Right renal pelvis (tissue), 4 donors: Measurements from ENCODE around the gene ST6GAL1. TPM values are rescaled to one million over a fixed set of nuclear protein-coding genes. Genes with fewer than 3 reads are reported as not detected.
"Not testable (repeated sequence)": the region's sequence is repeated elsewhere in the genome, so short reads cannot be mapped to it uniquely, and the experiment has no call there.

Source experiments
- DNase-seq, 4 donors: peaks; one replicate each; pipeline ENCODE4 v3.0.0-alpha.2; 2013; ENCODE audit warnings: low read depth in 4 of 4, low spot score in 3 of 4, missing footprints in 1 of 4
- polyA plus RNA-seq, 4 donors: library from polyadenylated mRNA; unstranded; fragments of 120-200 nt; gene quantifications; one replicate each; pipeline ENCODE4 v1.2.1, GENCODE V29; 2013; ENCODE audit not compliant: insufficient read length in 4 of 4

ST6GAL1 gene
- polyA plus RNA-seq, 4 donors = 74.5 to 97.1 (median 81.8) TPM

DNA sequence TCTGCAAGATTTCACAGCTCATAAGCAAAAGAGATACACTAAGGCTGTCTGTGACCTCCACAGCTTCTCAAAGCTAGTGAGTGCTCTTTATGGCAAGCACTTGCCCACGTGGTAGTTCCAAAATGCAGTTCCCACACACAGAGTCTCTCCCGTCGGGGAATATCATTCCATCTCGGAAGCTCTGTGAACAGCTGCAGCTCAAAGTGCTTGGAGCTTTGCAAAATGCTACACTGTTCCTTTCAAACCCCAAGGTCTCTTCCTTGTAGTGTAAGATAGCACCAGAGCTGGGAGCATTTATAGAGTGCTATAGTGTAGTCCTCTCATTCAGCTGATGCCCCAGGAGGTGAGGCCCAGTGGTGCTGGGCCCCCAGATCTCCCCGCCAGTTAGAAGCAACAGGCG, 36.1 kb downstream of the ST6GAL1 start:
- no peak for DNase-seq

DNA sequence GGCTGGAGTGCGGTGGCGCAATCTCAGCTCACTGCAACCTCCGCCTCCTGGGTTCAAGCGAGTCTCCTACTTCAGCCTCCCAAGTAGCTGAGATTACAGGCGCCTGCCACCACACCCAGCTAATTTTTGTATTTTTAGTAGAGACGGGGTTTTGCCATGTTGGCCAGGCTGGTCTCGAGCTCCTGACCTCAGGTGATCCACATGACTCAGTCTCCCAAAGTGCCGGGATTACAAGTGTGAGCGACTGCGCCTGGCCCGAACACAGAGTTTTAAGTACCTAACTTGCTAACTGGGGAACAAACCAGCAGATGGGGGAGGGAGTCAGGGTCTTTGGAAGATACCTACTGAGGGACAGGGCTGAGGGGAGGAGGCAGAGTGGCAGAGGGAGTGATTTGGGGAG, 36.9 kb downstream of the ST6GAL1 start:
- not testable (repeated sequence) for DNase-seq

DNA sequence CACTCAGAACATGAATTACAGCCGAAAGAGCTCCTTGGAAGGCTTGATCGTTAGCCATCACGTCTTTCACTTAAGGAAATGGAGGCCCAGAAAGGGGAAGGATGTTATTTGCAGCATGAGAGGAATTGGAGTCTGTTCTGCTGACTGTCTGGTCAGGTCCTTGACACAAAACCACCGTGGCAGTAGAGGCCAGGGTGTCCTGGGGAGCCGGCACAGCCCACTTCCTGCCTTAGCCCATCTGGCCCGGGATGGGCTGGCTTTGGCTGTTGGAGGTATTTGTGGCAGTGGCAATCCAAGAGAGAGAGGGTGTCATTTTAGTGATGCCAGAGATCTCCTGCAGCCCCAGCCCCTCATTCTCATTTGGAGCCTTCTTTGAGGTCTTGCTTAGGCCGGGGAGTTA, 37.4 kb downstream of the ST6GAL1 start:
- DNase-seq = no peak

DNA sequence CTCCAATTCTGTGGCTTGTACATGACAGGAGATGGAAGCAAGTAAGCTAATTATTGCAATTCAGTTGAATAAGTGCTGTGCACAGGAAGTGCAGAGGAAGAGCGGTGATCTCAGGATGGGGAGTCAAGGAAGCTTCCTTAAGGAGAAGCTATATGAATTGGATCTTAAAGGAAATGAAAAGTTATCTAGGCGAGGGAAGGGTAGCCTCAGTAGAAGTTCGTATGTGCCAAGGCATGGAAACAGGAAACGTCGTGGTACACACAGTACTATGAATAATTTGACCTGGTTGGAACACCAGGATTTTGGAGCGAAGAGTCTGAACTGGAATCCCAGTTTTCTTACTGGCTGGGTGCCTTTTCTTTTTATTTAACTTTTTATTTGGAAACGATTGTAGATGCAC, 39.3 kb downstream of the ST6GAL1 start:
- DNase-seq = no peak

DNA sequence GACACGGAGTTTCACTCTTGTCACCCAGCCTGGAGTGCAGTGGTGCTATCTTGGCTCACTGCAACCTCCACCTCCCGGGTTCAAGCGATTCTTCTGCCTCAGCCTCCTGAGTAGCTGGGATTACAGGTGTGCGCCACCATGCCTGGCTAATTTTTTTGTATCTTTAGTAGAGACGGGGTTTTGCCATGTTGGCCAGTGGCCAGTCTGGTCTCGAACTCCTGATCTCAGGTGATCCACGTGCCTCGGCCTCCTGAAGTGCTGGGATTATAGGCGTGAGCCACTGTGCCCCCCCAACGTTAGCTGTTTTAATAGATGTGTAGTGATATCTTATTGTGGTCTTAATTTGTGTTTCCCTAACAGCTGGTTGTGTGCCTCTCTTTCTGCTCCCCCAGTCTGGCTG, 40.8 kb downstream of the ST6GAL1 start:
- not testable (repeated sequence) for DNase-seq

DNA sequence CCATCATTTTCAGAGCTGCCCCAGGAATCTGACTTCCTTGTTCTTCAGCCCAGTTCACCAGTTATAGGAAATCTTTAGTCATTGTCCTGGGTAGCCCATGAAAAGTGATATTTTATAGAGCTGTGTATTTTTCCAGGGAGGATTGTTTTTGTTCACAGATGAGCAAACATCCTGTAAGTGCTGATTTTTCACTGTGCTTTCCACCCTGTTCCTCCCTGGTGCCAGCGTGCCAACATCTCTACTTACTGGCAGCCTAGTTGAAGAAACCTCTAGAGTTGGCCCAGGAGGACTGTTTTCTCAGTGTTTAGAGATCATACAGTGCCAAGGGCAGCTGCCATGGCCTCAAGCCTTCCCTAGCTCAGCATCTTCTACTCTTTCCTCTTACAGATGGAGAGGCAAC, 41.3 kb downstream of the ST6GAL1 start:
- DNase-seq = no peak

DNA sequence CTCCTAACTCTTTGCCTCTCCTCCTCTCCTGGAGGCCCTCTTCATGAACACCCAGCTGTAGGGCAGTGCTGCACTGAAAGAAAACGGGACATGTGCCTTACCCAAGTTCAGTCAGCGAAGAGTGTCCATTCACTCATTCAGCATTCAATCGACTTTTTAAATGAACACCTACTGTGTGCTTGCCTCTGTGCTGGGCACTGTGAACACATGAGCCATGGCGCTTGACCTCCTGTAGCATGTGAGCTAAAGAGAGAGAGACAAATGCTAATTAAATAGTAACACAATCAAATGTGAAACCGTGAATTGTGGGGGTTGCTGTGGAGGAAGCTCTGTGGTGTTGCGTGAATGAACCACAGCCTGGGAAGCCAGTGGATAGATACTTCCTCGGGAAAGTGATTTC, 43.4 kb downstream of the ST6GAL1 start:
- DNase-seq = no peak

DNA sequence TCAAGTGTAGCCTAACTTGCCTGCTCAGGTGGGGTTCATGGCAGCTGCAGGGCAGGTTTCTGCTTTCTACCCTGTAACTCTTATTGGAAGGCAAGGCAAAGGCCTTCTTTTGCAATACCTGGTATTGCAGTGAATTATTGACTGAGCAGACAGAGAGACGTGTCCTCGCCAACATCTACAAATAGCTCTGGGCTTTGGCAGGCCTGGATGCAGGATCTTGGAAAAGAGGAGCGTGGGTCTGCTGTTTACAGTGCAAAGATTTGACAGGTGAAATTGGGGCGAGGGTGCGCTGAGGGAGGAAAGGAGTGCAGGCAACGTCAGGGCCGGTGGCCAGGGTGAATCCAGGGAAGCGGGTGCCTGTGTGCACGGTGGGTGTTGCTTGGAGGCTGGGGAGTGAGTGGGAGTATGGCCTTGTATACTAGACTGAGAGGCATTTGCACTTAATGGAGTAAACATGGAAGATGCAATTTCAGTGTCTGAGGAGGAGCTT, 44.5 kb downstream of the ST6GAL1 start:
- no peak for DNase-seq

DNA sequence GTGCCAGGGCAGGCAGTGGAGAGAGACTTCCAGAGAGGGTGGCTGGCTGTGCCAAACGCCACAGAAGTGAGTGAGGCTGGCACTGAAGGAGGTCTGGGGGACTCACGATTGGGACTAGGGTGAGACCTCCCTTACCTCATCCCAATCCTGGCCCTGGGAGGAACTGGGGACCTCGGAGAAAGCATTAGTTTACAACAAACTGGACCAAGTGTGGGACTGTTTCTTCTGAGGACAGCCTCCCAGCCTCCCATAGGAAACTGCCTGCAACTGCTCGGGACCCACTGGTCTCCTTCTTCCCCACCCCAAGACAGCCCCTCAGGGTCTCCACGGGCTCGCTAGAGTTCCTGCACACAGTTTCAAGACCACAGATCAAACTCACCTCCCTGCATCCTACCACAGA, 45.4 kb downstream of the ST6GAL1 start:
- no peak for DNase-seq

DNA sequence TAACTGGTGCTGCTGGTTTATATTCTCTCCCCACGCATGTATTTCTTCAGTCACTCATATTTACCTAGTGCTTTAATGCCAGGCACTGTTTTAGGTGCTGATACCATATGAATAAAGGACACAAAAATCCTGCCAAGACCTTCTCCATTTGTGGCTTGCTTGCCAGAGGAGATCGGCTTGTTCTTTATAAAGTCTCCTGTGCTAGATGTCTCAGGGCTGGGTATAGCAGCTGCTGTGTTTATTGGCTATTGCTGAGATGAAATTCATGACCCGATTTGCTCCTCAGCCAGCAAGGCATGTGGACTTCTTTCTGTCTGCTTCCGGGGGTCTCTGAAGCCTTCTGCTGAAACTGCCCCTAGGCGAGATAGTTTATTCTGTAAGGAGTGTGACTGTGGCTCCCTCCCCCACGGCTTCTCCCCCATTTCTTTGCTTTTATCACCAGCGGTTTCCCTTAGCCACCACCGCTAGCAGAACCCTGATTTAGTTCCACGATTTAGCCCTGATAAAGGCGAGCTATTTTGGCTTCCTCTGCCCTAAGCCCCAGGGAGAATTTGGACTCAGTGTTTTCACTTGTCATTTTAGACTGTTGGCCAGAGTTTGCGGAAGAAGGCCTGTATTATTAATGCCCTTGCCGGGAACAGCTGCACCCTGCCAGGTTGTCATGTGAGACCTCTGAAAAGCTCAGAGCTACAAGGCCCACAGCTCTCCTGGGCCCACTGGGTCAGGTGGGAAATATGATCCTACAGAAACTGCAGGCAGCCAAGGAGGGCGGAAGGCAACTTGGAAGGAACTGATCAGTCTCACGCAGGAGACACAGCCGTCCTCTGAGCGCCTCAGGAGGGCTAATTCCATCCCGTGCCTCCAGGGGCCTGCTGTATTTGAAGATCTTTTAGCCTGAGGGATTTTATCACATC, 46.8 kb downstream of the ST6GAL1 start:
- peak; percentile 32 to 69 (median 56) for DNase-seq

DNA sequence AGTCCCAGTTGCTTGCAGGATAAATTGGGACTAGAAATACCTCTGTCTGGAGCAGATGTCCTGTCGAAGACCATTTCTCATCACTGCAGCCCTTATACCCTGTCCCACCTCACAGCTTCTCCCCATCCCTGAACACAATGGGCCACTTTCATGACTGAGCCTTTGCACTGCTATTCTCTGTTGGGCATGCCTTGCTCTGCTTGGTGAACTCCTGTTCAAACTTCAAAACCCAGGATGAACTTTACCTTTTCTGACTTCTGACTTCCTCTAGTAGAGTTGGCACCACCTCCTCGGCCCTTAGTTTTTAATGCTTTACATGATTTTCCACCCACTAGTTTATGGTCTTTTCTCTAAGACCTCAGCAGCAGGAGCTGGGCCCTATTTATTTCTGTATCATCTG, 48.4 kb downstream of the ST6GAL1 start:
- no peak for DNase-seq

DNA sequence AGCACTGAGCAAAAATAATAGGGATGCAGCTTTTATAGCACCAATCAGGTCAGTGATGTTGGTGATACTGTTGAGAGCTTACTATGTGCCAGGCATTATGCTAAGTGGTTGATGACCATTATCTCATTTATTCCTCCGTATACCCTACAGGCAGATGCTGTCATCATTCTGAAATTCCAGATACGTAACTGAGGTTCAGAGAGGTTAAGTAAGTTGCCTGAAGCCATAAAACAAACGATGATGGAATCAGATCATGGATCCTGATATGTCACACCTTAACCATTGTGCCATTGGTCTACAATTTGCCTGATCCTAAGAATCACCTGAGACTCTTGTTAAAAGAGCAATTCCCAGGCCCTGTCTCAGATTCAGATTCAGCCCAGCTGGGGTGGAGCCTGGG, 49.5 kb downstream of the ST6GAL1 start:
- DNase-seq = no peak

DNA sequence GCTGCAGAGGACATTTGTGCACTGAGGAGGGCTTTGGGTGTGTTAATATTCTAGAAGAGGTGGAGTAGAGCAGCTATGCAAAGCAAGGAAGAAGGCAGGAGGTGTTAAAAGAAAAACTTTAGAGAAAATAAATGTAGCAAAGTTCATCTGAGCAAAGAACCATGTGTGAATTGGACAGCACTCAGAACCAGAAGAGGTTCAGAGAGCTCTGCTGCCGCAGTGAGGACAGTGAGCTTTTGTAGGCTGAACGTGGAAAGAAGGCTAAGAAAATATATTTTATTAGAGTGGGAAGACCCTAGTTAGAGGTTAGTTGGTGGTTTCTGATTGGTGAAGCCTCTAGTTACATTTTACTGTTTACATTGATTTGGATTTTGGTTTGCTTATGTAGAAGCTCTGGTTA, 50.7 kb downstream of the ST6GAL1 start:
- DNase-seq = no peak

DNA sequence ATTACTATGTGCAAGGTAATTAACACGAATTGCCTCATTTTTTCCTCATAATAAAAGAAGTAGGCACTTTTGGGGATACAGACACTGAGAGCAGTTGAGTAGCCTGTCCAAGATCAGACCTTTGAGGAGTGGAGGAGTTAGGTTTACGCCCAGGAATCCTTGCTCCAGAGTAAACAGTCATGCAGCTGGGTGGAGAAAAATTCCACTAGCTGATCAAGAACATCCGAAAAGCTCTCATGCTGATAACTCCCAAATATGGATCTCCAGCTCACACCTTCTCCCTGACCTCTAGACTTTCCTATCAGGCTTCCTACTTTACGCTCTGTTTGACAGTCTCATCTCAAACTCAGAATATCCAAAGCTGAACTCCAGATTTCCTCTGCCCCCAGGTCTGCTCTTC, 53.3 kb downstream of the ST6GAL1 start:
- DNase-seq = no peak

DNA sequence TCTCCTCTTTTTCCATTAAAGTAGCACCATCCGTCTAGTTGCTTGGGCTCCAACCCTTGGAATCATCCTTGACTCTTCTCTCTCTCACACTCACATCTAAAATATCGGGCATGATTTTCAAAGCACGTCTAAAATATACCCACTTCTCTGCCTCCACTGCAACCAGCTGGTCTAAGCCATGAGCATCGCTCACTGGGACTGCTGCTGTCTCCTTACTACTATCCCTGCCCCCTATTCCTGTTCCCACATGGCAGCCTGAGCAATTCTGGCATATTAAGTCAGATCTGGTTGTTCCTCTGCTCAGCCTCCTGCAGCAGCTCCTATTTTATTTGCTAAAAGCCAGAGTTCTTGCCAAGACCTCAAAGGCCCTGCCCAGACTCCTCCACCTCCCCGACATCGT, 53.7 kb downstream of the ST6GAL1 start:
- no peak for DNase-seq

DNA sequence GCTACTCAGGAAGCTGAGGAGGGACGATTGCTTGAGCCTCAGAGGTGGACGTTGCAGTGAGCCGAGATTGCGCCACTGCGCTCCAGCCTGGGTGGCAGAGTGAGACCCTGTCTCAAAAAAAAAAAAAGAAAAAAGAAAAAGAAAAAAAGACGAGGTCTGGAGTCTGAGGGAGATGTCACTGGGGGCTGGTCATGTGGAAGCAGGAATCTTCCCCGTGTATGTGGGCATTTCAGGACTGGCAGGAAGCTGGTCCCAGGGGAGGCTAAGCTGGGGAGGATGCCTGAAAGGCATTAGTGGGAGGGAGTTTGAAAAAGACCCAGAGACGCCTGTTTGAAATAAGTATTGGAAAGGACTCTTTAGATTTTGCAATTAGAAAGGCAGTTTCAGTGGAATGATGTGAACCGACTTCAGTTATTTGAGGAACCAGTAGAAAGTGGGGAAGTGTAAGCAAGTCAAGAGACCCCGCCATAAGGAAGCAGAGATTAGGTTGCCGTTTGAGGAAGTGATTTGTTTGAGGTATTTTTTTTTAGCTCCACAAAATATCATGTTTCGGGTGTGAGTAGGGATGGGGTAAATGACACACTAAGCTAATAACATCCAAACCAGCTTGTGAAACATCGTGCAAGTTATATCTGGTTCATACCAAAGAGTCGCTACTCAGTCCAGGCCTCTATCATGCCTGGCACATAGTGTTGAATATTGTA, 55.5 kb downstream of the ST6GAL1 start:
- DNase-seq = no peak

DNA sequence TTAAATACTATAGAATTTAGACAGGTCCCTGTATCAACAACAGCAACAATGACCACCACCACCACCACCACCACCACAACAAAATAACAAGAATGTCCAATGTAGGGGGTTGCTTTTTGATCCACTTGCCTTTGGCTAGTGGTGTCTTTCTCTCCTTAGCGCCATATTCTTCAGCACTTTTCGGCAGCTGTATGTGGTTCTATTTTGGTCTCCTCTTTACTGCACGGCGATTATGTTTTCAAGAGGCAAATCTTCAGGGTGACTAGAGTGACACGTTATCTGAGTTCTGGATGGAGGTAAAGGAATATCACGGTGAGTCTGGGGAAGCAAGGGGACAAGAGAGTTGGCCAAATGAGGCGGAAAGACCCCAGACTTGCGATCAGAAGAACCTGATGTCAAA, 56.1 kb downstream of the ST6GAL1 start:
- no peak for DNase-seq

DNA sequence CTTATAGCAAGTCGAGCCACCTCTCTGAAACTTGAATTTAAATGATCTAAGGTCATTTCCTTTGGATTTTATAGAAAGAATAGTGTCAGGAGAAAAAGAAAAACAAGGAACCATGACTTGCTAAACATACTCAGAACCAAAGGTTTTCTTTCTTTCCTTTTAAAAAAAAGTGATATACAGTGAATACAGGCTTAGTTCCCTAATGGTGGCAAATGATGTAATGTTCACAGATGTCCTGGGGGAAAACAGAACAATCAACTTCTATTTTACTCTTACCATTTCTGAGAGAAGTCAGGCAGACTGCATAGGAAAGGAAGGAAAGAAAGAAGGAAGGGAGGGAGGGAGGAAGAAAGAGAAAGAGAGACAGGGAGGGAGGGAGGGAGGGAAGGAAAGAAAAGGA, 56.5 kb downstream of the ST6GAL1 start:
- DNase-seq = no peak

DNA sequence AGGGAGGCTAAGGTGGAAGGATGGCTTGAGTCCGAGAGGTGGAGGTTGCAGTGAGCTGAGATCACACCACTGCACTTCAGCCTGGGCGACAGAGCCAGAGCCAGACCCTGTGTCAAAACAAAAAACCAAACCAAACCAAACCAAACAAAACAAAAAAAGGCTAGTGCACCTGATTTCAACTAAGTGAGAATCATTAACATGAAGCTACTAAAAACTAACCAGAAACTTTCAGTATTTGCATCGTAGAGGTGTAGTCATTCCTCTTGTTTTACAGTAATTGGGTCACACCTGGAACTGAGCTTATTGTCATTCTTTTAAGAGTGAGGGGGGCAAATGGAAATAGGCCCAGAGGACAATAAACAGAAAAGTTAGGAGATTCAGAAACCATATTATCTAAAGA, 58.5 kb downstream of the ST6GAL1 start:
- no peak for DNase-seq

DNA sequence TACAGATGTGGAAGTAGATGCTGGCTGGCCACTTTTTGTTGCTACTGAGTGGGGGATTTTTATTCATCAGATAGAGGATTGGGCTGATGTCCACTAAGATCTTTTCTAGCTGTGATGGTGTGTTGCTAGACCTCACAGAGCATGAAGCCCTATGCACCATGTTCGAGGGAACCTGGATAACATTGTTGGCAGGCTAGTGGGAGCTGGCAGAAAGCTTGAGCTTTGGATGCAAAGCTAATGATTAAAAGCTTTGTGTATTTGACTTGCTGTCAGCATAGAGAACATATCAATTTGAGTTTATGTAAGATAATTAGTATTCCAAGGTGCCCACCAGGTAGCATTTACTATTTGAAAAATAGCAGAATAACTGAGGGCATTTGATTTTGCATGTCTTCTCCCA, 59.1 kb downstream of the ST6GAL1 start:
- DNase-seq = no peak

DNA sequence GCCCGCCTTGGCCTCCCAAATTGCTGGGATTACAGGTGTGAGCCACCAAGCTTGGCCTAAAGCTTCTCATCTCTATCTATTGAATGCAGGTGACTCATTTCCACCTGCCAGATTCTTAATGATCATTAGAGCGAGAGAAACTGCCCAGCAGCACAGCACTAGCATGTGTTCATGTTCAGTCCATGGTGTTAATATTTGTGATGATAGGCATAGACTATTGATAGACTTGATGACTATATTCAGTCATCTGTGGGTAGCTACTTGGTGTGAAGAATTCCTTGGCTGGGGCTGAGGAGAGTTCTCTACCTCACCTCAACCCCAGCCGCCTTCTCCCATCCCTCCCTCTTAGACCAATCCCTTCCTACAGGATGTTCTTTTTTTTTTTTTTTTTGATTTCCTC, 60.0 kb downstream of the ST6GAL1 start:
- DNase-seq = no peak

DNA sequence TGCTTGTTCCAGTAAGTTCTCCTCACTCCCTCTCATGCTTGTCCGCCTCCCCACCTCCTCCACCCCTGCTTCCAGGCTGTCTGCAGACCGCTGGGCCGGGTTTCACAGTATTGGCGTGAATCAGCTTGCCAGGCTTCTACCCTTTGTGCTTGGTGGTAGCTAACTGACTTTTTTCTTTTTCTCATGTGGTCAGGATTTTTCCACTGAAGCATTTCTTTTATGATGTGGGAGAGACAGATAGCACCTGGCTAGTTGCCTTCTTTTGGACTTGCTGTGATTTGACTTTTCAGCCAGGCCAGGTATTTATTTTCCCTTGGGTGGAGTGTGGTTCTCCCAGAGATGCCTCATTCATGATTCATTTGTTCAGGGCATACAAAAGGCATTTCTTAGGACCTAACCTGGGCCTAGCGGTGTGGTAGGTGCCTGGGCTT, 60.6 kb downstream of the ST6GAL1 start:
- no peak for DNase-seq
